ENCODE data around the gene C3orf18.

Gene C3orf18

DNA sequence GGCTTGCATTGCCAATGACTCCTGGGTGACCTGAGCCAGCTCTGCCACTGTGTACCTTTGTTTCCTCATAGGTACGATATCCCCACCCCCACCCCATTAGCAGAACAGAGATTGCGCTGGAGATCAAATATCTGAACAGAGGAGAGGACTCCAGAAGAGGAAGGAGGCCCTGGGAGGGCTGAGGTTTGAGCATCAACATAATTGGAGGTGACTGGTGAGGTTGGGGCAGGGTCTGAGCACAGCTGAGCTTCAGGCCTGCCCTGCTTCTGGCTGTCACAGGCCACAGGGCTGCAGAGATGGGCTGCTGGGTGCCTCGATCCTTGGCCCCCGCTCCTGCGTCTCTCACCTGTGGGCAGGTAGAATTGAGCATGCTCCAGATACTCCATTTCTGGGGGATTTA, 42.8 kb downstream of the C3orf18 start:
- TF ChIP-seq, protein P1, sequence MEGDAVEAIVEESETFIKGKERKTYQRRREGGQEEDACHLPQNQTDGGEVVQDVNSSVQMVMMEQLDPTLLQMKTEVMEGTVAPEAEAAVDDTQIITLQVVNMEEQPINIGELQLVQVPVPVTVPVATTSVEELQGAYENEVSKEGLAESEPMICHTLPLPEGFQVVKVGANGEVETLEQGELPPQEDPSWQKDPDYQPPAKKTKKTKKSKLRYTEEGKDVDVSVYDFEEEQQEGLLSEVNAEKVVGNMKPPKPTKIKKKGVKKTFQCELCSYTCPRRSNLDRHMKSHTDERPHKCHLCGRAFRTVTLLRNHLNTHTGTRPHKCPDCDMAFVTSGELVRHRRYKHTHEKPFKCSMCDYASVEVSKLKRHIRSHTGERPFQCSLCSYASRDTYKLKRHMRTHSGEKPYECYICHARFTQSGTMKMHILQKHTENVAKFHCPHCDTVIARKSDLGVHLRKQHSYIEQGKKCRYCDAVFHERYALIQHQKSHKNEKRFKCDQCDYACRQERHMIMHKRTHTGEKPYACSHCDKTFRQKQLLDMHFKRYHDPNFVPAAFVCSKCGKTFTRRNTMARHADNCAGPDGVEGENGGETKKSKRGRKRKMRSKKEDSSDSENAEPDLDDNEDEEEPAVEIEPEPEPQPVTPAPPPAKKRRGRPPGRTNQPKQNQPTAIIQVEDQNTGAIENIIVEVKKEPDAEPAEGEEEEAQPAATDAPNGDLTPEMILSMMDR (IDR thresholded peaks at IDR 0.05; ENCODE audit: low read depth, low read length, missing control alignments): no peak
- no peak for DNase-seq
- in situ Hi-C loops (cut with HindIII; ENCODE audit: low pct_ligation_motif_present, low sequenced_read_pairs): no loop called here
- Histone ChIP-seq H3K4me3 (ENCODE audit: low read depth, low read length) (no peak overlapping the region), H3K36me3 (replicated peaks) (no peaks in the 10 kb centered on the region), H3K27ac (no peak overlapping the region), H3K27me3 (replicated peaks) (peaks cover 6% of the 10 kb centered on the region)

- H3K36me3 ChIP-seq (replicated peaks): no peaks in the 10 kb centered on the region
- H3K27me3 ChIP-seq (replicated peaks): peaks cover 5% of the 10 kb centered on the region
- H3K4me3 ChIP-seq (ENCODE audit: low read depth, low read length): no peak overlapping the region
- no peak overlapping the region for H3K27ac ChIP-seq
- in situ Hi-C loops (cut with HindIII; ENCODE audit: low pct_ligation_motif_present, low sequenced_read_pairs): no loop called here
- no peak for DNase-seq
- TF ChIP-seq, protein P1 (IDR thresholded peaks at IDR 0.05; ENCODE audit: low read depth, low read length, missing control alignments): no peak
Observed at GRCh38 chr3:50523279-50523811, 44.2 kb downstream of the C3orf18 start.

GRCh38 chr3:50521572-50521971, 46.0 kb downstream of the C3orf18 start:
- Histone ChIP-seq H3K36me3 (replicated peaks) (no peaks in the 10 kb centered on the region), H3K4me3 (ENCODE audit: low read depth, low read length) (no peak overlapping the region), H3K27ac (no peak overlapping the region), H3K27me3 (replicated peaks) (peaks cover 5% of the 10 kb centered on the region)
- TF ChIP-seq, protein P1 (IDR thresholded peaks at IDR 0.05; ENCODE audit: low read depth, low read length, missing control alignments): no peak
- in situ Hi-C loops (cut with HindIII; ENCODE audit: low pct_ligation_motif_present, low sequenced_read_pairs): no loop called here
- DNase-seq: no peak

- in situ Hi-C loops (cut with HindIII; ENCODE audit: low pct_ligation_motif_present, low sequenced_read_pairs): no loop called here
- H3K36me3 ChIP-seq (replicated peaks): no peaks in the 10 kb centered on the region
- peaks cover 5% of the 10 kb centered on the region for H3K27me3 ChIP-seq (replicated peaks)
- no peak overlapping the region for H3K27ac ChIP-seq
- DNase-seq: no peak
- H3K4me3 ChIP-seq (ENCODE audit: low read depth, low read length): no peak overlapping the region
- TF ChIP-seq, protein P1 (IDR thresholded peaks at IDR 0.05; ENCODE audit: low read depth, low read length, missing control alignments): no peak
Observed at GRCh38 chr3:50520849-50521248, 46.7 kb downstream of the C3orf18 start.

- no peak overlapping the region for H3K27ac ChIP-seq
Observed at GRCh38 chr3:50519471-50520089, 48.0 kb downstream of the C3orf18 start.

More at GRCh38 chr3:50519471-50520089, 48.0 kb downstream of the C3orf18 start:
- in situ Hi-C loops (cut with HindIII; ENCODE audit: low pct_ligation_motif_present, low sequenced_read_pairs): no loop called here
- DNase-seq: peak; percentile 21
- Histone ChIP-seq H3K4me3 (ENCODE audit: low read depth, low read length) (no peak overlapping the region), H3K27me3 (replicated peaks) (peaks cover 5% of the 10 kb centered on the region), H3K36me3 (replicated peaks) (no peaks in the 10 kb centered on the region)
- TF ChIP-seq, protein P1 (IDR thresholded peaks at IDR 0.05; ENCODE audit: low read depth, low read length, missing control alignments): peak; percentile 95

Data from brain microvascular endothelial cell (primary cell).